RWPE2 (cell line): Measurements from ENCODE around the gene NABP2.
A peak's percentile ranks its signal among the peaks of the same experiment; 100 is the strongest.

Experiments used
- ATAC-seq: fragments of 200-7000 bp; cut with Tn5 transposase; 3 replicates; pipeline ENCODE4 v1.9.1; 2021; ENCODE audit warnings: low read depth
- DNase-seq: peaks from one replicate; pipeline ENCODE4 v3.0.0-alpha.2; 2020; ENCODE audit warnings: low spot score
- H3K27ac ChIP-seq: fragments of 450-650 bp; 2 replicates; pipeline ENCODE4 v1.5.1; 2017; ENCODE audit warnings: mild to moderate bottlenecking; ENCODE audit not compliant: poor library complexity, severe bottlenecking
- H3K27me3 ChIP-seq: fragments of 250-450 bp; sonication (Bioruptor Pico); 2 replicates; pipeline ENCODE4 v1.5.1; 2021; ENCODE audit warnings: mild to moderate bottlenecking, moderate library complexity; ENCODE audit not compliant: insufficient read depth, poor library complexity, severe bottlenecking
- H3K36me3 ChIP-seq: fragments of 250-450 bp; sonication (Bioruptor Pico); 2 replicates; pipeline ENCODE4 v1.5.1; 2020; ENCODE audit warnings: low read depth, mild to moderate bottlenecking, moderate library complexity
- H3K4me1 ChIP-seq: fragments of 250-450 bp; sonication (Bioruptor Pico); 2 replicates; pipeline ENCODE4 v1.5.1; 2021; ENCODE audit warnings: mild to moderate bottlenecking, moderate library complexity; ENCODE audit not compliant: insufficient read depth, poor library complexity, severe bottlenecking
- H3K4me3 ChIP-seq: fragments of 250-450 bp; sonication (Bioruptor Pico); 2 replicates; pipeline ENCODE4 v1.5.1; 2021; ENCODE audit warnings: mild to moderate bottlenecking, moderate library complexity; ENCODE audit not compliant: severe bottlenecking
- H3K9me3 ChIP-seq: fragments of 250-450 bp; sonication (Bioruptor Pico); 2 replicates; pipeline ENCODE4 v1.5.1; 2021; ENCODE audit warnings: mild to moderate bottlenecking, moderate library complexity; ENCODE audit not compliant: severe bottlenecking
- CTCF ChIP-seq: fragments of 450-650 bp; IDR thresholded peaks from one replicate; pipeline ENCODE4 v1.5.1; 2017; ENCODE audit warnings: mild to moderate bottlenecking, moderate library complexity; ENCODE audit not compliant: poor library complexity, severe bottlenecking

The NABP2 gene

DNA sequence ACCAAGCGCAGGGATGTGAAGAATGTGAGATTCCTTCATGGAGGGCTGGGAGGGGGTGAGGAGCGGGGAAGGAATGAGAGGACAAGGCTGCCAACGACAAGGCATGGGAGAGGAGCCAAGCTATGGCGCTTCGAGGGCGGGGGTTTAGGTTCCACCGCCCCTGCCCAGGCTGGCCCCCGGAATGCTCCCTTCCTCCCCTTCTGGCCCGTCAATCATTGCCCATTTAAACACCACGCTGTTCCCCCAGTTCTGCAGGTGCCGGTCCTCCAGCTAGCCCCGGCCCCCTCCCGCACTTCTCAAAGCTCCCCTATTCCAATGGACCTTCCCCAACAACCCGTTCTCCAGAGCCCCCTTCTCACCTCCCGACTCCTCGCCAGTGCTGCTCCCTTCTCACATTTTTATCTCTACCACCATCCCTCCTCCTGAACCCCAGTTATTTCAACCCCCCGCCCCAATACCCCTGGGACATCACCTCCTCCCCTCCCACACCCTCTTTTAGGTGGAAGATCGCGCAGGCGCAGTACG is 2.8 kb upstream of the NABP2 start:
- Histone ChIP-seq H3K36me3 (peaks cover 5% of the 10 kb centered on the region), H3K27me3 (no peaks in the 10 kb centered on the region), H3K27ac (peak overlapping the region; percentile 81), H3K4me1 (peaks cover 3% of the 10 kb centered on the region), H3K4me3 (peak overlapping the region; percentile 79), H3K9me3 (no peaks in the 10 kb centered on the region)
- DNase-seq (no peak), ATAC-seq (peak; percentile 8; the same call in 1 of the 3 replicates)
- no peak for TF ChIP-seq CTCF

DNA sequence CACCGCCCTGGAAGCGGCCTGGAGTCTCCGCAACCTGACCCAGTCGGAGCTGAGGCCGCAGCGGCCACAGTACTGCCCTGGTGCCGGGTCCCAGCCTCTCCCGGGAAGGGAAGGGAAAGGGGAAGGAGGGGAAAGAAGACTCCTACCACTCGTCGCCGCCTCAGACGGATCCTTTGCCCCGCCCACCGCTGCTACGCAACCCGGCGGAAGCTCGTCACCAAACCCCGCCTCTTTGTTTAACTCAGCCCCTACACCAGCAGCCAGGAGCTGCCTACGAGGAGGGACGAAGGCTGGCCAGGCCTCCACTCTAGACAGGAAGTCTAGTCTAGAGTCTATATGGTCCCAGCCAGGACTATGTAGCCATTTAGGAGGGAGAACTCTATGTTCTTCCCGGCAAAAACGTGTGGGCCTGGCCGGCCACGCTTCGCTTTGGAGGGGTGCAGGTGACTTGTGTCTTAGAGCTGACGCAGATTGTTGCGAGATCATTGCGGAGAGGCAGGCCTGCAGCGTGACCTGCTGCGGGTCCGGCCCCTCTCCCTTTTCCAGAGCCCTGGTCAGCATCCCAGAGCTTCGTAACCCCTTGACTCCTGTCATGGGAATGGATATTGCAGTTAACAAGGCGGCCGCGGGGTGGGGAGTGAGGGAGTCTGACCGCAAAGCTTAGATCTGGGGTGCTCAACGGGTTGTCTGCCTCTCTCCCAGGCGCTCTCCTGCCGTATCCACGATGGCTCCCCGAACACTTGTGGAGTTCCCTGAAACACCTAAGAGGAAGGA is 2.2 kb upstream of the NABP2 start, which contains the start of gene RNF41:
Gene RNF41 (minus strand): TSS at position 166 of the 774 bp plus-strand sequence. CDS start 7,875 bp downstream, outside the sequence.
- TF ChIP-seq CTCF, result peak; percentile 10
- DNase-seq (peak; percentile 96), ATAC-seq (peak; percentile 79)
- Histone ChIP-seq H3K9me3 (no peaks in the 10 kb centered on the region), H3K27me3 (no peaks in the 10 kb centered on the region), H3K4me3 (peak within 1 kb of the TSS; percentile 79), H3K36me3 (peaks cover 2% of the 10 kb centered on the region), H3K4me1 (peaks cover 3% of the 10 kb centered on the region), H3K27ac (peak within 1 kb of the TSS; percentile 81)

DNA sequence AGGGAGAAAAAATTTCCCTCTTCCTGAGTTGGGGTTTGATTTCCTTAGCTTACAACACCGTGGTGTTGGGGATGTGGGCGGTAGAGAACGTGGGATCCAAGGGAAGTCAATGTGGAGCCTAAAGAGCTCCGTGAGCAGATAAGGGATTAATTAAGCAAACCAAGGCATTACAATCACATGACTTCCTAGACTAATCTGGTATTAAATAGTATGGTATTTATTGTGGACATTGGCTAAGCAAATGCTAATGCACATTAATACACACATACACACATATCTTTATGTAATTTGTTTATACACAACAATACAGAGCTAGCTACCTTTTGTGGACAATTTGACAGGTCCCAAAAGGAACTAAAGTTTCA is 1.6 kb upstream of the NABP2 start:
- Histone ChIP-seq H3K27ac (peak overlapping the region; percentile 81), H3K4me3 (peak overlapping the region; percentile 79), H3K4me1 (peaks cover 3% of the 10 kb centered on the region), H3K9me3 (no peaks in the 10 kb centered on the region), H3K27me3 (no peaks in the 10 kb centered on the region), H3K36me3 (peaks cover 8% of the 10 kb centered on the region)
- DNase-seq (no peak), ATAC-seq (no peak)
- TF ChIP-seq CTCF, result no peak

- Histone ChIP-seq H3K27ac (peak overlapping the region; percentile 3), H3K27me3 (no peaks in the 10 kb centered on the region), H3K9me3 (no peaks in the 10 kb centered on the region), H3K4me3 (peak overlapping the region; percentile 45), H3K36me3 (peaks cover 10% of the 10 kb centered on the region), H3K4me1 (peaks cover 3% of the 10 kb centered on the region)
- DNase-seq (no peak), ATAC-seq (no peak)
- TF ChIP-seq CTCF, result no peak
These were observed 506 bp upstream of the NABP2 start for GRCh38 chr12:56223571-56224101.
